Right ventricle myocardium superior (tissue), 1 donor: Measurements from ENCODE around the gene SCARB1. TPM values are rescaled to one million over a fixed set of nuclear protein-coding genes. Genes with fewer than 3 reads are reported as not detected.
A peak's percentile ranks its signal among the peaks of the same experiment; 100 is the strongest.

Experiments used
- ATAC-seq: fragments of 200-7000 bp; cut with Tn5 transposase; one replicate; pipeline ENCODE4 v1.9.1; 2020; ENCODE audit warnings: mild to moderate bottlenecking; ENCODE audit not compliant: poor library complexity
- DNase-seq: peaks from one replicate; pipeline ENCODE4 v3.0.0-alpha.2; 2020
- intact Hi-C: fragments of 100-400 bp; cut with DNase I; formaldehyde crosslinking; loops from one replicate; pipeline ENCODE4 v1.11.2; 2022
- total RNA-seq: library from RNA; stranded (reverse); fragmentation: NEBNext Ultra II Directional; extraction: Animal tissue kit (Norgen Biotek cat#: 25700); gene quantifications from one replicate; pipeline ENCODE4 v1.2.1, GENCODE V29; 2021
- donor health status: DM: no; HTN: yes; CAD: no; lungs with severe emphysema.

Gene SCARB1
- total RNA-seq, 1 donor from 2014 or later, result 12.7 TPM

DNA sequence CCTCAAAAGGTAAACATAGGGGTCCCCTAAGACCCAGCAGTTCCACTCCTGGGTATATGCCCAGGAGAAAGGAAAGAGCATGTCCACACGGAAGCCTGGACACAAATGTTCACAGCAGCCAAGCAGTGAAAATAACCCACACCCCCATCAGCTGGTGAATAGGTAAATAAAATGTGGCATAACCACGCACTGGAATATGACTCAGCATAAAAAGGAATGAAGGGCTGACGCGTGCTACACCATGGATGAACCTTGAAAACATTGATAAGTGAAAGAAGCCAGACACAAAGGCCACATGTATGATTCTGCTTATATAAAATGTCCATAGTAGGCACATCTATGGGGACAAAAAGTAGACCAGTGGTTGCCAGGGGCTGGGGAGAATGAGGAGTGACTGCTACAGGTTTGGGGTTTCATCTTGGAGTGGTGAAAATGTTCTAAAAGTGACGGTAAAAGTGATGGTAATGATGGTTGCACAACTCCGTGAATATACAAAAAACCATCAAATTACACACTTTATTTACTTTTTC, 3.8 kb upstream of the SCARB1 start:
- DNase-seq, result no peak
- ATAC-seq, result no peak
- intact Hi-C loops, result no loop called here

- ATAC-seq (no peak), DNase-seq (no peak)
- intact Hi-C loops, result no loop called here
These were observed 3.3 kb upstream of the SCARB1 start for GRCh38 chr12:124866883-124867400.

- no peak for ATAC-seq
- intact Hi-C loops, result no loop called here
- no peak for DNase-seq
These were observed 2.7 kb upstream of the SCARB1 start for GRCh38 chr12:124866195-124866882.

- DNase-seq (no peak), ATAC-seq (no peak)
- intact Hi-C loops, result no loop called here
These were observed 2.1 kb upstream of the SCARB1 start for GRCh38 chr12:124865728-124866127.

- ATAC-seq (peak; percentile 3), DNase-seq (no peak)
- intact Hi-C loops, result no loop called here
These were observed 675 bp upstream of the SCARB1 start for GRCh38 chr12:124864326-124864752.

GRCh38 chr12:124862768-124863415, 772 bp downstream of the SCARB1 start:
- DNase-seq (no peak), ATAC-seq (peak; percentile 16)
- intact Hi-C loops, result no loop called here

GRCh38 chr12:124861898-124862676, 1.6 kb downstream of the SCARB1 start:
- DNase-seq (no peak), ATAC-seq (no peak)
- intact Hi-C loops, result no loop called here

DNA sequence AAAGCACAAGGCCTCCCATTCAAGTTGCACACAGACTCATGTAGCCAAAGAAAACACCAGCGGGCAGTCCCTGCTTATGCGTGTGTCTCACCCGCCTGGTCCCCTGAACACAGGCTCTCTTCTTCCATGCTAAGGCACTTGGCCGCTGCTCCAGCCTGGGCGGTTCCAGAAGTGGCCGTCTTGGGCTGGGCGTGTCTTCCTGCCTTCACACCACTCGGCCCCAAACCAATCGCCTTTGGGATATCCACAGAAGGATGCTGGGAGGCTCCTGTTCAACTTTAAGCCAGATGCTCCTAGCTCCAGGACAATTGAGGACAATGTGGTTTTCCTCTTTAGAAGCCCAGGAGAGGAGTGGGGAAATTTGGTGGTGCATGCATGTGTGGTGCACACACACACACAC, 2.2 kb downstream of the SCARB1 start:
- ATAC-seq (peak; percentile 23), DNase-seq (peak; percentile 88)
- intact Hi-C loops, result no loop called here

DNA sequence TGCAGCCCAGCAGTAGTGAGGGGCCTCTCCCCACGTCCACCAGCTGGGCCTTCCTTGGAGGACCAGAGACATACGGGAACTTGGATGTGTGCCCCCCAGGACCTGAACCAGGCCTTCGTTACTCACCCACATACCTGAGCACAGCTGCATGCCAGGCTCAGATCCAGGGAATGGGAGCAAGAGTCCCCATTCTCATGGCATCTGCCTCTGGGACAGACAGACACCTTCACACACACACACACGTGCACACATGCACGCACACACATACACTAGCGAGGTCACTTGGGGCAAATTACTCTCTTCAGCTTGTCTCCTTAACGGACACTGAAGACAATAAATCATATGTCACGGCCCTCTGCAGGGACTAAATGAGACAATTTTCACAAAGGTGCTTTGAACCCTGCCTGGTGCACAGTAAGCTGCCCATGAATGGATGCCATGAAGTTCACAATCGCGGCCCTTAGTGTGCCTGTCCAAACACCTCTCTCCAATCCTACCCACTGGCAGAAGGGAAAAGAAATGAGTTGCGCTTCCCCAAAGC, 5.7 kb downstream of the SCARB1 start:
- no peak for DNase-seq
- ATAC-seq, result no peak
- intact Hi-C loops, result no loop called here

DNA sequence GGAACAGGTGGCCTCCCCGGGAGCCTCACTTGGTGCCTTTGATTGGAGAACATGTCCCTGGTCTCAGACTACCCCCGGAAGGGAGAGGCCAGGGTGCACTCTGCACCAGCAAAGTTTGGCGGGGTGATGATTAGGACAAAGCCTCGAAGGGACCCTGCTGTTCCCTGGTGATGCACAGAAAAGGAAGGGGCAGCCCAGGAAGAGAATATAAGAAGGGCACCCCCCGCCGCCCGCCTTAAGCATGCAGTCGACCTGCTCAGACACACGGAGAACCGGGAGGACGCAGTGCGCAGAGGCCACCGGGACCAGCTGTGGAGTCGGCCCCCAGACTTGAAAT, 6.9 kb downstream of the SCARB1 start:
- intact Hi-C loops, result no loop called here
- no peak for ATAC-seq
- no peak for DNase-seq

GRCh38 chr12:124856132-124856841, 7.4 kb downstream of the SCARB1 start:
- intact Hi-C loops, result no loop called here
- DNase-seq (no peak), ATAC-seq (peak; percentile 71)

- intact Hi-C loops, result no loop called here
- no peak for ATAC-seq
- DNase-seq, result no peak
These were observed 8.2 kb downstream of the SCARB1 start for GRCh38 chr12:124855275-124855957.

DNA sequence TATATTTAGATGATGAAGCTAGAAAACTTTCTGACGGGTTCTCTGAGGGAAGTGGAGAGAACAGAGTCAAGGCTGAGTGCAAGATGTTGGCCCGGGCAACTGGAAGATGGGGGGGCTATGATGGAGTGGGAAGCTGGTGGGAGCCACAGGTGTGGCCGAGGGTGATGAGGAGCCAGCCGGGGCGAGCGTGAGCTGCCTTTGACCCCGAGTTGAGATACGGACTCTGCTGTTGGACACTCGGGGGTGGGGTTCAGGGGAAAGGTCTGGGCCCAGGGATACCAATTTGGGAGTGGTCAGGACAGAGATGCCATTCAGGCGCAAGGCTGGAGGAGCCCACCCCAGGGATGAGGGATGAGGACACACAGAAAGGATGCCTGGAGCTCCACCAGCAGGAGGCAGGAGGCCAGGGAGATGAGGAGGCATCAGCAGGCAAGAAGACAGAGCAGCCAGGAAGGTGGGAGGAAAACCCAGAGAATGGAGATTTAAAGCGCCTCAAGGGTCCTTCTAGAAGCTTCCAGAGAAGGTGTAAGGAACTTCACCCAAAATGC, 9.0 kb downstream of the SCARB1 start:
- ATAC-seq, result no peak
- DNase-seq, result no peak
- intact Hi-C loops, result no loop called here

DNA sequence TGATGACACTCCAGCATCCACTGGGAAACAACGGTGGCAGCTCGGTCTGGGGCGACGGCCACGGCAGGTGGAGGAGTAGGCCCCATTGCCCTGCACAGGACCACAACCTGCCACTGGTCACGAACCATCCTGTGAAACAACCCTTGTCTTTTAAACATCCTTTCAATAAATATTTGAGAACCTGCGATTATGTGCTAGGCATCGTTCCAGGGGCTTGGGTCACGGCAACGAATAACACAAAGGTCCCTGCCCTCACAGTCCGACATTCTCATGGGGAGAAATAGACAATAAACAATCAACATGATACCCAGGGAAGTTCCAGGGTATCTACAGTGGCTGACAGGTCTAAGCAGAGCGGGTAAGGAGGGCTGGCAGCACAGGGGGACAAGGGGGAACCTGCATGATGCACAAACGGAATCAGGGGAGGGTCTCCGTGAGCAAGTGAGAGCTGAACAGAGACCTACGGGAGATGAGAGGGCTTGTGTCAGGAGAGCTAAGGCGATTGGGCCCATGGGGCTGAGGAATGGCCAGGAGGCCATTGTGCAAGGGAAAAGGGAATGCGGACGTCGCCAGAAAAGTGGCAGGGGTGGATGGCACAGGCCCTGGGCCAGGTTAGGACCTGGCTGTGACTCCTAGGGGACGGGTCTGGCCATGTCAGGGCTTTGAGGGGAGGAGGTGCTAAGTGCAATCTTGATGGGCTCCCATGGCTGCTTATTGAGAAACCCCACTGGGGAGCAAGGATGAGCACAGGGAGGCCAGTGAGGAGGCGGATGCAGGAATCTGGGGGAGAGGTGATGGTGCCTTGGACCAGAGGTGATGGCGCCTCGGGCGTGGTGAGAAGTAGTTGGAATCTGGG, 9.7 kb downstream of the SCARB1 start:
- ATAC-seq (no peak), DNase-seq (no peak)
- intact Hi-C loops, result no loop called here

DNA sequence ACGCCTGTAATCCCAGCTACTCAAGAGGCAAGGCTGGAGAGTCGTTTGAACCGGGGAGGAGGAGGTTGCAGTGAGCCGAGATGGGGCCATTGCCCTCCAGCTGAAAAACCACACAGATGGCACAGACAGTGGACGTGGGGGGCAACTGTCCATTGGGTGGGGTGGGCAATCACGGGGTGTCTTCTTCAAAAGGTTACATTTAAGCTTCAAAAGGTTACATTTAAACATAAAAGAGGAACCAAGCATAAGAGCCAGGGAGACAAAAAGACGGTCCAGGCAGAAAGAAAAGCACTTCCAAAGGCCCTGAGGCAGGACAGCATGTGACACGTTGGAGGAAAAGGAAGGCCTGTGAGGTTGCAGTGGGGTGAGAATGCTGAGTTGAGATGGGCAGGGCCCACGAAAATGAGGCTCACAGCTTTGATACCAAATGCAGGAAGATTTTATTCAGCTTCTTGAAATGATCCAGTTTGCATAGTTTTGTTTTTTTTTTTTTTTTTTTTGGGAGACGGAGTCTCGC, 10.7 kb downstream of the SCARB1 start:
- DNase-seq, result no peak
- peak; percentile 42 for ATAC-seq
- intact Hi-C loops, result no loop called here

GRCh38 chr12:124852329-124852831, 11.3 kb downstream of the SCARB1 start:
- DNase-seq (peak; percentile 82), ATAC-seq (peak; percentile 56)
- intact Hi-C loops, result no loop called here

DNA sequence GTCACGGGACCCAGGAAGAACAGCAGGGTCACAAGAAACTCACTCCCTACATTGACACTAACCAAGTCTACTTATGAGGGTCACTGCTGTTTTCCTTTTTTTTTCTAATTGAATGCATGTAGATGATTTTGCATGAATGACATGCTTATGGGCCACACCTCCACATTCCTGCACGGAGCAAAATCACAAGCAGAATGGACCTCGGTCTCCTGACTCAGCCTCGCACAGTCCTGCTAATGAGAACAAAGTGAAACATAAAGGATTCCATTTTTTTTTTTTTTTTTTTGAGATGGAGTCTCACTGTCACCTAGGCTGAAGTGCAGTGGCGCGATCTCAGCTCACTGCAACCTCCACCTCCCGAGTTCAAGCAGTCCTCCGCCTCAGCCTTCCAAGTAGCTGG, 12.3 kb downstream of the SCARB1 start:
- intact Hi-C loops, result no loop called here
- ATAC-seq (no peak), DNase-seq (no peak)
